Stomach (tissue), 19 donors: ENCODE measurements around the gene ABHD17B. TPM values are rescaled to one million over a fixed set of nuclear protein-coding genes. Genes with fewer than 3 reads are reported as not detected.
"Not testable (repeated sequence)": the region's sequence is repeated elsewhere in the genome, so short reads cannot be mapped to it uniquely, and the experiment has no call there.

Experiments
- DNase-seq, 2 donors: peaks; one replicate each; pipeline versions ENCODE4 v3.0.0 to v3.0.0-alpha.2; 2013 to 2019
- H3K27ac ChIP-seq, 5 donors: fragments of 200-600 bp in 4 of 5; sonication (generic) in 4 of 5; one replicate each; pipeline ENCODE4 v1.5.1; 2013 to 2019; ENCODE audit warnings: mild to moderate bottlenecking in 1 of 5, moderate library complexity in 1 of 5
- H3K27me3 ChIP-seq, 3 donors: fragments of 200-600 bp; sonication (generic); one replicate each; pipeline ENCODE4 v1.5.1; 2017 to 2019; ENCODE audit warnings: mixed run types in 1 of 3
- H3K36me3 ChIP-seq, 4 donors: fragments of 200-600 bp; sonication (generic); 1 replicate in 3 of 4; 2 replicates in 1 of 4; pipeline ENCODE4 v1.5.1; 2016 to 2019
- H3K4me1 ChIP-seq, 4 donors: fragments of 200-600 bp; sonication (generic); one replicate each; pipeline ENCODE4 v1.5.1; 2016 to 2019
- H3K4me3 ChIP-seq, 4 donors: fragments of 200-600 bp; sonication (generic) in 3 of 4; one replicate each; pipeline ENCODE4 v1.5.1; 2016 to 2019; ENCODE audit warnings: mild to moderate bottlenecking in 1 of 4
- H3K9me3 ChIP-seq, 4 donors: fragments of 200-600 bp; sonication (generic); one replicate each; pipeline ENCODE4 v1.5.1; 2016 to 2019
- CTCF ChIP-seq, 7 experiments: fragments of 450-650 bp in 4 of 7; fragments of 200-600 bp in 3 of 7; sonication (generic) in 3 of 7; IDR thresholded peaks; one replicate each; pipeline ENCODE4 v1.5.1; 2016 to 2019; ENCODE audit warnings: antibody characterized with exemption in 7 of 7, control low read depth in 2 of 7, mild to moderate bottlenecking in 1 of 7
- EP300 ChIP-seq: sonication (generic); formaldehyde crosslinking; IDR thresholded peaks from one replicate; pipeline ENCODE4 v1.6.1; 2017; ENCODE audit warnings: antibody characterized with exemption
- POLR2A ChIP-seq, 4 donors: fragments of 450-650 bp; IDR thresholded peaks; one replicate each; pipeline ENCODE4 v1.6.1; 2016; ENCODE audit warnings: antibody characterized with exemption in 4 of 4, control low read depth in 2 of 4, mild to moderate bottlenecking in 1 of 4, moderate library complexity in 1 of 4
- POLR2AphosphoS5 ChIP-seq, 3 donors: sonication (generic); formaldehyde crosslinking; IDR thresholded peaks; one replicate each; pipeline ENCODE4 v1.6.1; 2016; ENCODE audit warnings: antibody characterized with exemption in 3 of 3
- WGBS, 5 donors: extraction: QIAGEN DNeasy Blood & Tissue Kit in 3 of 5; methylation state at CpG; one replicate each; pipeline versions ENCODE4 v1.1.5 to v1.1.7; 2013 to 2018; 5-methylcytosine and 5-hydroxymethylcytosine counted together
- intact Hi-C: fragments of 100-400 bp; cut with DNase I; formaldehyde crosslinking; loops from one replicate; pipeline ENCODE4 v1.15.1; 2023; ENCODE audit warnings: low total_unique reads
- long read RNA-seq, 10 donors: transcript quantifications; one replicate each; lab custom pipeline, GENCODE V29; 2026
- polyA plus RNA-seq, 3 donors: library from polyadenylated mRNA; stranded (reverse); fragments of 200-250 nt; gene quantifications; one replicate each; pipeline ENCODE4 v1.2.3, GENCODE V29; 2013
- total RNA-seq, 5 donors: library from RNA; depleted of rRNA; stranded (reverse); fragments of >200 nt; gene quantifications; one replicate each; pipeline versions ENCODE4 v1.1.0 to v1.2.3, GENCODE V29; 2014 to 2016
- donor health status: healthy with polysubstance abuse.
- donor health status: Bipolar disorder and iron deficiency.
- donor health status: healthy.

The ABHD17B gene
- total RNA-seq = 10 to 100 TPM; 11.1 to 57.5 (median 12.1) TPM
- 10 to 100 TPM in 1 of 3 donors, 1 to 10 TPM in 2; 4.0 to 10.4 (median 6.6) TPM for polyA plus RNA-seq
- long read RNA-seq, donor 1, partial matches to known transcripts = 0 of 1 reads
- long read RNA-seq, donor 1, other reads (novel, unspliced or antisense) = 0 of 1 reads
- long read RNA-seq, donor 2, partial matches to known transcripts = 0 of 2 reads
- long read RNA-seq, donor 2, other reads (novel, unspliced or antisense) = 0 of 2 reads
- long read RNA-seq, donor 3 = 0 reads
- long read RNA-seq, donor 4 = 0 reads
- long read RNA-seq, donor 5, partial matches to known transcripts = 0 of 1 reads
- long read RNA-seq, donor 5, other reads (novel, unspliced or antisense) = 0 of 1 reads
- long read RNA-seq, donor 6, partial matches to known transcripts = 0 of 3 reads
- long read RNA-seq, donor 6, other reads (novel, unspliced or antisense) = 0 of 3 reads
- long read RNA-seq, donor 7, transcript ABHD17B-201 (4 exons, 2,614 nt) = major isoform, 5 of 10 reads
- long read RNA-seq, donor 7, partial matches to known transcripts = 0 of 10 reads
- long read RNA-seq, donor 7, other reads (novel, unspliced or antisense) = 5 of 10 reads
- long read RNA-seq, donor 8, partial matches to known transcripts = 0 of 4 reads
- long read RNA-seq, donor 8, other reads (novel, unspliced or antisense) = 0 of 4 reads
- long read RNA-seq, donor 9, partial matches to known transcripts = 0 of 2 reads
- long read RNA-seq, donor 9, other reads (novel, unspliced or antisense) = 0 of 2 reads
- long read RNA-seq, donor 10, partial matches to known transcripts = 0 of 4 reads
- long read RNA-seq, donor 10, other reads (novel, unspliced or antisense) = 0 of 4 reads

DNA sequence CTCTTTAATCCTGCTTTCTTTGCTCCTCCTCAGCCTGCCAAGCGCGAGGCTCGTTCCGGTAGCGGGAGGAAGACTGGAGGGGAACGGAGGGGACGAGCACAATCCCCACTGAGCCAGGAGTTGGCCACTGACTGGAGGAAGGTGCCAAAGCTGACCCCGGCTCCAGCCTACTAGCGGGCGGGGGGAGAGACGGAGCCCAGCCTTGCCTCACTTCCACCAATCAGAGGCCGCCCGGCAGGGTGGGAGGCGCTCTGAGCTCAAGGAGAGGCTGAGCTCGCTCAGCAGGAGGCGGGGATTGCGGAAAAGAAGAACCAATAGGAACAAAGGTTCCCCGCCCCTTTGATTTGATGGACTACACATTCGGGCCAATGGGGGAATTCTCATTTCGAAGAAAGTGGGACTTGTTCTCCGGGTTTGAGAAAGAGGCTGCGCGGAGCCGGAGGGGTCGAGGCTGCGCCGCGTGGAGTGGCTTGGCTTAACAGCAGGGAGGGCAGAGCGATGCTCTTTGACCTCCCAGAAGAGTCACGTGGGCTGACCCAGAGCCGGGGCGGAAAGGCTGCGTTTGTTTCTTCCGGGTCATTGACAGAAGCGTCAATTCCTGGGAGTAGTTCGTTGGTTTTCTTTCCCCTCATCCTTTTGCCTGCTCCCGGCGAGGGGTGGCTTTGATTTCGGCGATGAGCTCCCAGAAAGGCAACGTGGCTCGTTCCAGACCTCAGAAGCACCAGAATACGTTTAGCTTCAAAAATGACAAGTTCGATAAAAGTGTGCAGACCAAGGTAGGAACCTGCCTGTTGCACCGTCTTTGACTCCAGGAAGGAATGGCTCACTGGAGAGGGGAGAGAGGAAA is at the start of gene ABHD17B, which contains the start of gene C9orf85:
Gene ABHD17B, minus strand, starts transcription at position 133 of the 847 bp plus-strand sequence. CDS start 36,113 bp downstream, outside the sequence.
Gene C9orf85, plus strand, starts transcription at position 579 of the 847 bp plus-strand sequence. Its CDS starts 96 bp downstream, at position 675.
- 0 to 1% (median 0%) methylated on average over 43 to 45 of the region's 45 CpGs for WGBS, 5 donors
- intact Hi-C loops = no loop called here
- peak; percentile 99 to 100 for DNase-seq
- peak within 1 kb of the TSS; percentile 77 to 84 (median 84) for H3K4me3 ChIP-seq
- TF ChIP-seq EP300 (no peak), CTCF (IDR thresholded peaks at IDR 0.05) (peak in 1 of 7 experiments; percentile 4), POLR2AphosphoS5 (IDR thresholded peaks at IDR 0.05) (peak; percentile 87 to 99 (median 97)), POLR2A (IDR thresholded peaks at IDR 0.05) (peak in 2 of 4 donors; percentile 89 to 93)
- H3K36me3 ChIP-seq = peaks cover 0 to 1% (median 0%) of the 10 kb centered on the region in 4 donors
- peaks cover 13 to 62% (median 43%) of the 10 kb centered on the region in 4 donors for H3K4me1 ChIP-seq
- H3K27ac ChIP-seq = peak within 1 kb of the TSS; percentile 88 to 97 (median 95)
- H3K9me3 ChIP-seq = no peaks in the 10 kb centered on the region
- no peaks in the 10 kb centered on the region for H3K27me3 ChIP-seq

DNA sequence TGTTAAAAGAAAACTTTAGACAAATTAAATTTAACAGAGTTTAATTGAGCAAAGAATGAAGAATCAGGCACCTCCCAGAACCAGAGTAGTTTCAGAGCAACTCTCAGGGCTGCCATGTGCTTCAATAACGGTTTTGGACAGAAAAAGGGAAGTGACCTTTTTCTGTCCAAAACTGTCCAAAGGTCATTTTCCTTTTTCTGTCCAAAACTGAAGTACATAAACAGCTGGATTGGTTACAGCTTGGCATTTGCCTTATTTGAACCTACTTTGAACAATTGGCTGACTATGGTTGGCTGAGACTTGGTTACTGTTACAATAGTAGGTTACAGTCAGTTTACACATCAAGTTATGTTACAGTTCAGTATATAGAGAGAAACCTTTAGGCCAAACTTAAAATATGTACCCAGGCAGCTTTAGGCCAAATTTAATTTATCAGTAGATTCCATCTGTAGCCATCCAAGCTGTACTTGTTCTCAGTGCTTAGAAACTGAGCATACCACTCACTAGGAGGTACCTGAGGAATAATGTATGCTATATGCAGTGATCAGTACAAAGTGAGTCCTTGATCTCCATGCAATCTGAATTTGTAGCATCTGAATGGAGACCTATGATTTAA is 44.4 kb upstream of the ABHD17B start:
- Histone ChIP-seq H3K4me1 (peaks cover 0 to 7% (median 0%) of the 10 kb centered on the region in 4 donors), H3K27ac (no peak overlapping the region), H3K36me3 (peaks cover 0 to 37% (median 13%) of the 10 kb centered on the region in 4 donors), H3K4me3 (no peak overlapping the region), H3K27me3 (no peaks in the 10 kb centered on the region), H3K9me3 (no peaks in the 10 kb centered on the region)
- no peak for TF ChIP-seq EP300
- TF ChIP-seq POLR2AphosphoS5 (IDR thresholded peaks at IDR 0.05) = no peak
- no peak for TF ChIP-seq CTCF (IDR thresholded peaks at IDR 0.05)
- no peak for TF ChIP-seq POLR2A (IDR thresholded peaks at IDR 0.05)
- intact Hi-C loops = no loop called here
- DNase-seq = no peak
- 42 to 59% (median 48%) methylated on average over 1 of the region's 1 CpG for WGBS, 5 donors

- whole genome bisulfite sequencing, 5 donors = 79 to 87% (median 83%) methylated on average over 2 of the region's 2 CpGs
- H3K27me3 ChIP-seq, H3K4me1 ChIP-seq, H3K27ac ChIP-seq, DNase-seq, H3K9me3 ChIP-seq, H3K4me3 ChIP-seq, intact Hi-C loops: not testable (repeated sequence)
- H3K36me3 ChIP-seq = peaks cover 0 to 43% (median 20%) of the 10 kb centered on the region in 4 donors
Observed at GRCh38 chr9:71954652-71955051, 43.7 kb upstream of the ABHD17B start.

DNA sequence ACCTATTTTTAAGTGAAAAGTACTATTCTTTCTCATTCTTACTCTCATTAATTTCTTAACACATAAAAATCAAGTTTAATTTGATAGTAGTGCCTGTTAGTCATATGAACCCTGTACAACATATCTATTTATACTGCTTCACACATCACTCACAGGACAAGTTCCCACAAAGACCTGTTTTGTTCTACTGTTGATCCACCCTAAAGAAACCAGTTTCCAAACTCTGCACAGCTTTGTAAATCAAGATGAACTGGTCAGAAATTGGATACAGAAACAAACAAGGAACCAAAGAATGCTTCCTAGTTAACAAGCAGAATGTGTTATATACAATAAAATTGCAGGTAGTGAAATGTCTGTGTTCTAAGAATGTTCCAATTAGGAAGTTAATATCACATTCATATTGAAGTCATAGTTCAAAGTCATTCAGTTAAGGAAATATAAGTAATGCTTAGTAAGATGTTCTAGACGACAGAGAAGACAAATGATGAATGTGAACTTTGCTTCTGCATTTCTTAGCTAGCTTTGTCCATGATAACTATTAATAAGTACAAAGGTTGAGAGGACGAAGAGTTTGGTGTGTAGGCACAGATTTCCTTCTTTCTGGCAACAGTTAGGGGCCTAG is 33.9 kb upstream of the ABHD17B start:
- H3K27ac ChIP-seq = peak overlapping the region in 1 of 5 donors; percentile 55

More for the DNA sequence above, 33.9 kb upstream of the ABHD17B start:
- intact Hi-C loops = no loop called here
- Histone ChIP-seq H3K9me3 (no peaks in the 10 kb centered on the region), H3K36me3 (peaks cover 0 to 16% (median 14%) of the 10 kb centered on the region in 4 donors), H3K4me3 (no peak overlapping the region), H3K27me3 (no peaks in the 10 kb centered on the region), H3K4me1 (peaks cover 0 to 21% (median 7%) of the 10 kb centered on the region in 4 donors)
- WGBS, 5 donors = 29 to 46% (median 40%) methylated on average over 2 of the region's 2 CpGs
- DNase-seq = peak in 1 of 2 donors; percentile 64
- no peak for TF ChIP-seq POLR2A (IDR thresholded peaks at IDR 0.05)
- TF ChIP-seq POLR2AphosphoS5 (IDR thresholded peaks at IDR 0.05) = no peak
- no peak for TF ChIP-seq CTCF (IDR thresholded peaks at IDR 0.05)
- no peak for TF ChIP-seq EP300
